GM23248 (cell line): ENCODE data around the gene SURF4.

Experiments used
- EZH2 ChIP-seq: fragments of 200-600 bp; sonication (generic); IDR thresholded peaks from 2 replicates; pipeline ENCODE4 v1.6.1; 2018; ENCODE audit warnings: antibody characterized with exemption, mild to moderate bottlenecking; ENCODE audit not compliant: insufficient read depth, poor library complexity, severe bottlenecking
- EZH2phosphoT487 ChIP-seq: fragments of 200-600 bp; sonication (generic); IDR thresholded peaks from 2 replicates; pipeline ENCODE4 v1.6.1; 2018; ENCODE audit warnings: antibody characterized with exemption, moderate library complexity, mild to moderate bottlenecking, low read depth; ENCODE audit not compliant: insufficient read depth

GRCh38 chr9:133389562-133389961, 13.7 kb upstream of the SURF4 start:
- TF ChIP-seq EZH2 (no peak), EZH2phosphoT487 (no peak)
